Hepatocyte (in vitro differentiated cells): Measurements from ENCODE around the gene GRIK4. TPM values are rescaled to one million over a fixed set of nuclear protein-coding genes. Genes with fewer than 3 reads are reported as not detected.

ENCODE experiments used
- DNase-seq: peaks from one replicate; pipeline ENCODE4 v3.0.0-alpha.2; 2016; ENCODE audit warnings: low spot score
- H2AFZ ChIP-seq: fragments of 200-600 bp; sonication (generic); 2 replicates; pipeline ENCODE4 v1.6.0; 2016; ENCODE audit warnings: antibody characterized with exemption, mild to moderate bottlenecking
- H3K27ac ChIP-seq: fragments of 200-600 bp; sonication (generic); 2 replicates; pipeline ENCODE4 v1.5.1; 2016; ENCODE audit warnings: mild to moderate bottlenecking
- H3K27me3 ChIP-seq: fragments of 200-600 bp; sonication (generic); 2 replicates; pipeline ENCODE4 v1.6.1; 2016
- H3K36me3 ChIP-seq: fragments of 200-600 bp; sonication (generic); replicated peaks from 2 replicates; pipeline ENCODE4 v1.5.1; 2016; ENCODE audit warnings: low read depth; ENCODE audit not compliant: insufficient read depth
- H3K4me1 ChIP-seq: fragments of 200-600 bp; sonication (generic); 2 replicates; pipeline ENCODE4 v1.5.1; 2016; ENCODE audit warnings: mild to moderate bottlenecking, moderate library complexity; ENCODE audit not compliant: insufficient read depth
- H3K4me2 ChIP-seq: fragments of 200-600 bp; sonication (generic); 2 replicates; pipeline ENCODE4 v1.6.0; 2016
- H3K4me3 ChIP-seq: fragments of 200-600 bp; sonication (generic); 2 replicates; pipeline ENCODE4 v1.5.1; 2016; ENCODE audit warnings: mild to moderate bottlenecking
- H3K79me2 ChIP-seq: fragments of 200-600 bp; sonication (generic); 2 replicates; pipeline ENCODE4 v1.6.0; 2017; ENCODE audit warnings: mild to moderate bottlenecking
- H3K9me2 ChIP-seq: fragments of 200-600 bp; sonication (generic); replicated peaks from 2 replicates; pipeline ENCODE4 v1.6.0; 2017; ENCODE audit warnings: mild to moderate bottlenecking; ENCODE audit not compliant: insufficient read depth
- H3K9me3 ChIP-seq: fragments of 200-600 bp; sonication (generic); 2 replicates; pipeline ENCODE4 v1.5.1; 2016; ENCODE audit warnings: low read depth, mild to moderate bottlenecking
- H4K20me1 ChIP-seq: fragments of 200-600 bp; sonication (generic); 2 replicates; pipeline ENCODE4 v1.6.0; 2016; ENCODE audit warnings: mild to moderate bottlenecking; ENCODE audit not compliant: insufficient read depth, poor library complexity, severe bottlenecking
- CTCF ChIP-seq: fragments of 200-600 bp; sonication (generic); IDR thresholded peaks from 2 replicates; pipeline ENCODE4 v1.5.1; 2016; ENCODE audit warnings: antibody characterized with exemption, mild to moderate bottlenecking; ENCODE audit not compliant: poor library complexity
- EZH2 ChIP-seq: fragments of 200-600 bp; sonication (generic); IDR thresholded peaks from 2 replicates; pipeline ENCODE4 v1.6.1; 2016; ENCODE audit warnings: antibody characterized with exemption, mild to moderate bottlenecking, borderline replicate concordance
- EZH2phosphoT487 ChIP-seq: fragments of 200-600 bp; sonication (generic); IDR thresholded peaks from one replicate; pipeline ENCODE4 v1.6.1; 2018; ENCODE audit warnings: antibody characterized with exemption, mild to moderate bottlenecking, low read depth, moderate library complexity; ENCODE audit not compliant: unreplicated experiment, severe bottlenecking
- WGBS: methylation state at CpG from one replicate; pipeline ENCODE4 v1.1.6; 2016; ENCODE audit warnings: low lambda C conversion rate; ENCODE audit errors: missing lambda C conversion rate; 5-methylcytosine and 5-hydroxymethylcytosine counted together
- polyA plus RNA-seq: library from polyadenylated mRNA; unstranded; fragments of >200 nt; fragmentation: Nextera tagmentation; extraction: Ambion mirVana; gene quantifications from 2 replicates; pipeline ENCODE4 v1.2.1, GENCODE V29; 2016
- total RNA-seq: library from RNA; depleted of rRNA; stranded (reverse); fragments of >200 nt; gene quantifications from 2 replicates; pipeline ENCODE4 v1.2.3, GENCODE V29; 2014

GRIK4 gene
- total and polyA plus RNA-seq, 2 experiments from 2014 or later = 1.5 to 2.3 TPM

GRCh38 chr11:120698918-120699317, 187.4 kb downstream of the GRIK4 start:
- Histone ChIP-seq H3K36me3 (no peaks in the 10 kb centered on the region), H3K4me1 (no peaks in the 10 kb centered on the region), H3K27me3 (no peaks in the 10 kb centered on the region), H3K9me3 (no peaks in the 10 kb centered on the region), H2AFZ (no peak overlapping the region), H3K9me2 (no peaks in the 10 kb centered on the region), H4K20me1 (no peaks in the 10 kb centered on the region), H3K79me2 (no peaks in the 10 kb centered on the region), H3K27ac (no peak overlapping the region), H3K4me3 (no peak overlapping the region), H3K4me2 (no peak overlapping the region)
- TF ChIP-seq EZH2phosphoT487 (no peak), CTCF (no peak), EZH2 (no peak)
- 86% methylated on average over 6 of the region's 6 CpGs for WGBS
- no peak for DNase-seq

- Histone ChIP-seq H3K27ac (no peak overlapping the region), H3K4me2 (no peak overlapping the region), H3K79me2 (no peaks in the 10 kb centered on the region), H3K9me3 (no peaks in the 10 kb centered on the region), H2AFZ (no peak overlapping the region), H3K4me3 (no peak overlapping the region), H3K4me1 (no peaks in the 10 kb centered on the region), H3K9me2 (no peaks in the 10 kb centered on the region), H3K27me3 (no peaks in the 10 kb centered on the region), H4K20me1 (no peaks in the 10 kb centered on the region), H3K36me3 (no peaks in the 10 kb centered on the region)
- TF ChIP-seq EZH2 = no peak
- no peak for TF ChIP-seq EZH2phosphoT487
- no peak for TF ChIP-seq CTCF
- no peak for DNase-seq
- 78% methylated on average over 3 of the region's 3 CpGs for WGBS
Observed at GRCh38 chr11:120702656-120703055, 191.1 kb downstream of the GRIK4 start.

DNA sequence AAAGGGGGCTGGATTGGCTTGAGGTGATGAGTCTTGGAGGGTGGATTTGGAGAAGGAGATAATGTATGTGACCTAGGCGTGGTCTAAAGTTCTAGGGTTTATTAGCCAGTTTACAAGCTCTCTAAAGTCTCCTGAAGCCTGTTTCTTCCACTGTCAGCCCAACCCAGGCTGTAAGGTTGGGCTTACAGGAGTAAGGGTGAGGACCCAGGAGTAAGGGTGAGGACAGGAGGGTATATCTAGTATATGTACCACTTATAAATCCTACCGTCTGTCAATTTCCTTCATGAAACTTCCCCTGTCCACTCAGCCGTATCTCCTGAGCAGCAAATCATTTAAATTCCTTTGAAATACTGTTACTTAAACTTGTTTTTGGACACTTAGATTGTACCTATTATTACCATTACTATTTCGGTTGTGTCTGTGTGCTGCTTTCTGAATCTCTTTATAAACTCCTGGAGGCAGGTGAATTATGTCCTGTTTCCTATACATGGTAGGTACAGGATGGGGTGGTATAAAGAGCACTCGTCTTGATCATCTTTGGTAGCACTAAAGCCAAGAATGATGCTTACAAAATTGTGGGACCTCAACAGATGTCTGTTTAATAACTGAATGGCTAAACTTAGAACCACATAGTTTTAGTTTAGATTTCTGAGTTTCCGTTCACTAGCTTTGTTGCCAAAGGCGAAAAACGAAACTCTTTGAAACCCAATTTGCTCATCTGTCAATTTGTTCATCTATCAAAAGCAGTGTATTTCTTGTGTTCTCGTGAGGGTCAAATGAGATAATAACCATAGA, 192.0 kb downstream of the GRIK4 start:
- H3K9me2 ChIP-seq = no peaks in the 10 kb centered on the region
- no peaks in the 10 kb centered on the region for H3K9me3 ChIP-seq
- H3K4me2 ChIP-seq = no peak overlapping the region
- no peaks in the 10 kb centered on the region for H3K79me2 ChIP-seq
- H3K27me3 ChIP-seq = no peaks in the 10 kb centered on the region
- no peak for TF ChIP-seq CTCF
- WGBS = 91% methylated on average over 9 of the region's 9 CpGs
- no peak overlapping the region for H3K4me3 ChIP-seq
- H3K4me1 ChIP-seq = no peaks in the 10 kb centered on the region
- DNase-seq = no peak
- H3K27ac ChIP-seq = no peak overlapping the region
- no peaks in the 10 kb centered on the region for H3K36me3 ChIP-seq
- no peaks in the 10 kb centered on the region for H4K20me1 ChIP-seq
- H2AFZ ChIP-seq = no peak overlapping the region
